ENCODE measurements around the gene RAPGEF5. TPM values are rescaled to one million over a fixed set of nuclear protein-coding genes. Genes with fewer than 3 reads are reported as not detected.

The RAPGEF5 gene
- polyA plus RNA-seq, 4 donors = 5.4 to 33.4 (median 10.1) TPM

DNA sequence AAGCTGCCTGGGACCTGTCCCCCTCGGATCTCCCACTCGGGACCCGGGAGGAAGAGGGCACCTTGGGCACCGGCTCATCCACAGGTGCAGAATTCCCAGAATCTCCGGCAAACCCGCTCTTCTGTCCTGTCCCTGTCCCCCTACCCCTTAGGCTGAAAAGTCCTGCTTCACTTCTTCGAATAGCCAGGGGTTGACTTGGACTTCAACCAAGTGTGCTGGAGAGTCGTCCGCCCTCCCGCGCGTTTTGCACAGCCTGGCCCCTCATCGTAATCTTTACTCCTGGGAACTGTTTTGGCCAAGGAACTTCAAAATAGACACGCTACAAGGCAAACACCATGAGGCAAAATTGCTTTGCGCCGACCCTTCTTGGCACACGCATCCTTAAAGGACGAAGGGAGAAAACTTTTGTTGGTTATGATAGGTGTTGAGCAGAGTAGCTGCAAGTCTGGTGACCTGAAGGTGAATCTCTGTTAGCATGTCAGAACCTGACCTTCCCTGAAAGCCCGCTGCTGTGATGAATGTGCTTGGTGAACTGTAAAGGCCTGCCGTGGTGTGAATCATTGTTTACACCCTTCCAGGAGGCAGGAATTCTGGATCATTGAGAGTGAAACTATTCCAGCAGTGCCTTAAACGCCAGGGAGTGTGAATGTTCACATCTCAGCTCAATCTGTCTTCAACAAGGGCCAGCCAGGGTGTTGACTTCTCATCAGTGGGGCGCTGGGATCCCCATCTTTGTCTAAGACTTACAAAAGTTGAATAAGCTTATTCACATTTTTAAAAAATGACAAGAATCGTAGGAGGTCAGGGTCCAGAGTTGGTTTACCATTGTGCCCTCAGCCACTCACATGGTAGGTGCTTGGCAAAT lies 589 bp upstream of the RAPGEF5 start:
- peak overlapping the region; percentile 37 to 98 (median 59) for H3K4me3 ChIP-seq (ENCODE audit: low read depth in 1 of 3, low read length in 3 of 3)
- H3K27ac ChIP-seq (ENCODE audit: low read depth in 1 of 3, low read length in 2 of 3) = peak overlapping the region; percentile 39 to 93 (median 78)
- H3K9me3 ChIP-seq (ENCODE audit: control insufficient read depth in 2 of 2, insufficient read depth in 1 of 2, low read depth in 1 of 2, low read length in 1 of 2) = peaks cover 3 to 4% of the 10 kb centered on the region in 2 donors
- FAIRE-seq (no peak), DNase-seq (peak; percentile 75 to 80)
- H3K4me1 ChIP-seq (ENCODE audit: control insufficient read depth in 3 of 3, insufficient read depth in 2 of 3, low read depth in 1 of 3, low read length in 2 of 3) = peaks cover 0 to 25% (median 0%) of the 10 kb centered on the region in 3 donors
- WGBS, 3 donors = 14 to 31% (median 23%) methylated on average over 23 of the region's 23 CpGs
- no peaks in the 10 kb centered on the region for H3K36me3 ChIP-seq (ENCODE audit: control insufficient read depth in 3 of 3, insufficient read depth in 2 of 3, low read depth in 1 of 3, low read length in 3 of 3)
- peaks cover 0 to 7% (median 0%) of the 10 kb centered on the region in 3 donors for H3K27me3 ChIP-seq (ENCODE audit: control insufficient read depth in 3 of 3, insufficient read depth in 3 of 3, low read length in 3 of 3)

- FAIRE-seq (no peak), DNase-seq (peak; percentile 78 to 84)
- 4 to 10% (median 4%) methylated on average over 18 to 26 of the region's 26 CpGs for WGBS, 3 donors
- Histone ChIP-seq H3K36me3 (ENCODE audit: control insufficient read depth in 3 of 3, insufficient read depth in 2 of 3, low read depth in 1 of 3, low read length in 3 of 3) (no peaks in the 10 kb centered on the region), H3K4me1 (ENCODE audit: control insufficient read depth in 3 of 3, insufficient read depth in 2 of 3, low read depth in 1 of 3, low read length in 2 of 3) (peaks cover 0 to 36% (median 0%) of the 10 kb centered on the region in 3 donors), H3K9me3 (ENCODE audit: control insufficient read depth in 2 of 2, insufficient read depth in 1 of 2, low read depth in 1 of 2, low read length in 1 of 2) (peaks cover 3 to 4% of the 10 kb centered on the region in 2 donors), H3K4me3 (ENCODE audit: low read depth in 1 of 3, low read length in 3 of 3) (peak overlapping the region; percentile 59 to 98 (median 68)), H3K27me3 (ENCODE audit: control insufficient read depth in 3 of 3, insufficient read depth in 3 of 3, low read length in 3 of 3) (peaks cover 0 to 7% (median 0%) of the 10 kb centered on the region in 3 donors), H3K27ac (ENCODE audit: low read depth in 1 of 3, low read length in 2 of 3) (peak overlapping the region; percentile 78 to 91 (median 80))
These were observed 803 bp downstream of the RAPGEF5 start for GRCh38 chr7:22356010-22356691.

DNA sequence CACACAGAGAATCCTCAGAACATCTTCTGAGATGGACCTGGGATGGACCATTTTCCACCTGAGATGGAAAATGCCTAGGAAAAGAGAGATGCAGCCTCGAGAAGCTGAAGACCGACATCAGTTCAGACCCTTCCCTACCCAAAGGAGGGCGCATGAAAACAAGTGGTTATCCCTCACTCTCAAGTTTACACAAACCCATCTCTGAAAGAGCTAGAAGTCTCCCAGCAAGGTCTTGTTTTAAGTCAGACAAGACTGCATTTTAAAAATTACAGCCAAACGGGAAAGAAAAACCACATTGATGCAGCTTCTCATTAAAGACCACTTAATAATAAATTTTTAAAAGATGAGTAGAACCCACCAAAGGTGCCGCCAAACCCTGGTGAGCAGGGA lies 1.3 kb downstream of the RAPGEF5 start:
- Histone ChIP-seq H3K4me3 (ENCODE audit: low read depth in 1 of 3, low read length in 3 of 3) (peak overlapping the region in 2 of 3 donors; percentile 68 to 98), H3K4me1 (ENCODE audit: control insufficient read depth in 3 of 3, insufficient read depth in 2 of 3, low read depth in 1 of 3, low read length in 2 of 3) (peaks cover 0 to 41% (median 0%) of the 10 kb centered on the region in 3 donors), H3K36me3 (ENCODE audit: control insufficient read depth in 3 of 3, insufficient read depth in 2 of 3, low read depth in 1 of 3, low read length in 3 of 3) (no peaks in the 10 kb centered on the region), H3K27me3 (ENCODE audit: control insufficient read depth in 3 of 3, insufficient read depth in 3 of 3, low read length in 3 of 3) (peaks cover 0 to 7% (median 0%) of the 10 kb centered on the region in 3 donors), H3K27ac (ENCODE audit: low read depth in 1 of 3, low read length in 2 of 3) (peak overlapping the region in 2 of 3 donors; percentile 78 to 91), H3K9me3 (ENCODE audit: control insufficient read depth in 2 of 2, insufficient read depth in 1 of 2, low read depth in 1 of 2, low read length in 1 of 2) (peaks cover 3 to 4% of the 10 kb centered on the region in 2 donors)
- FAIRE-seq (no peak), DNase-seq (no peak)
- 21 to 67% (median 31%) methylated on average over 5 of the region's 5 CpGs for WGBS, 3 donors

DNA sequence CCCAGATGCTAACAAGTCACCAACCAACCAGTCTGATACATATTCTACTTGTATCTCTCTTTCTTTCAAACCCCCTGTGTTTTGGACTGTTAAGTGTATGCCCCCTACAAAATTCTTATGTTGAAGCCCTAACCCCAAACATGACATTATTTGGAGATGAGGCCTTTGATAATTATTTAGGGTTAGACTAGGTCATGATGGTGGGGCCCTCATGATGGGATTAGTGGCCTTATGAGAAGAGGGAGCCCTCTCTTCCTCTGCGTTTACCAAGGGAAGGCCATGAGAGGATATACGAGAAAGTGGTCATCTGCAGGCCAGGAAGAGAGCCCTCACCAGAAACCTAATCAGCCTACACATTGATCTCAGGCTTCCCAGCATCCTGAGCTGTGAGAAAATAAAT lies 2.5 kb downstream of the RAPGEF5 start:
- Histone ChIP-seq H3K4me3 (ENCODE audit: low read depth in 1 of 3, low read length in 3 of 3) (no peak overlapping the region), H3K27ac (ENCODE audit: low read depth in 1 of 3, low read length in 2 of 3) (no peak overlapping the region), H3K9me3 (ENCODE audit: control insufficient read depth in 2 of 2, insufficient read depth in 1 of 2, low read depth in 1 of 2, low read length in 1 of 2) (peaks cover 3 to 4% of the 10 kb centered on the region in 2 donors), H3K27me3 (ENCODE audit: control insufficient read depth in 3 of 3, insufficient read depth in 3 of 3, low read length in 3 of 3) (peaks cover 0 to 7% (median 0%) of the 10 kb centered on the region in 3 donors), H3K36me3 (ENCODE audit: control insufficient read depth in 3 of 3, insufficient read depth in 2 of 3, low read depth in 1 of 3, low read length in 3 of 3) (no peaks in the 10 kb centered on the region), H3K4me1 (ENCODE audit: control insufficient read depth in 3 of 3, insufficient read depth in 2 of 3, low read depth in 1 of 3, low read length in 2 of 3) (peaks cover 0 to 46% (median 0%) of the 10 kb centered on the region in 3 donors)
- FAIRE-seq (no peak), DNase-seq (no peak)
- 50 to 92% (median 75%) methylated on average over 2 of the region's 2 CpGs for WGBS, 3 donors

DNA sequence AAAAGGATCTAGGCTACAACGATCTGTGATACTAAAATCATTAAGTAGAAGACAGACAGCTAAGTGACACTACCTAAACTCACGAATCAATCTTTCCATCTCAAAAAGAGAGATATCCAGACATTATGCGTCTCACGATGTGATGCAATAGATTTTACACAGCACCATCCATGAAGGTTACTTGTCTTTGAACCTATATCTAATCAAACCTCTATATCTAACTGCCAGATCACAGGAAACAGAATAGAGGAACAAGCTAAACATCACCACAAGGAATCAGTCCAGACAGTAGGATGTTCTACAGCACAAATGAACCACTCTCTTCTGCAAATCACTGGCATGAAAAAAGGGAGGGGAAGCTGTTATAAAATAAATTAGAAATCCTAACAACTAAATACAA lies 4.1 kb downstream of the RAPGEF5 start:
- Histone ChIP-seq H3K9me3 (ENCODE audit: control insufficient read depth in 2 of 2, insufficient read depth in 1 of 2, low read depth in 1 of 2, low read length in 1 of 2) (peaks cover 3 to 4% of the 10 kb centered on the region in 2 donors), H3K27me3 (ENCODE audit: control insufficient read depth in 3 of 3, insufficient read depth in 3 of 3, low read length in 3 of 3) (peaks cover 0 to 5% (median 0%) of the 10 kb centered on the region in 3 donors), H3K4me1 (ENCODE audit: control insufficient read depth in 3 of 3, insufficient read depth in 2 of 3, low read depth in 1 of 3, low read length in 2 of 3) (peaks cover 0 to 44% (median 4%) of the 10 kb centered on the region in 3 donors), H3K36me3 (ENCODE audit: control insufficient read depth in 3 of 3, insufficient read depth in 2 of 3, low read depth in 1 of 3, low read length in 3 of 3) (peaks cover 0 to 4% (median 0%) of the 10 kb centered on the region in 3 donors), H3K27ac (ENCODE audit: low read depth in 1 of 3, low read length in 2 of 3) (no peak overlapping the region), H3K4me3 (ENCODE audit: low read depth in 1 of 3, low read length in 3 of 3) (no peak overlapping the region)
- DNase-seq = no peak
- FAIRE-seq = no peak
- WGBS, 3 donors = 87 to 89% (median 89%) methylated on average over 4 of the region's 4 CpGs

GRCh38 chr7:22351878-22352277 lies 5.1 kb downstream of the RAPGEF5 start:
- no peak for FAIRE-seq
- Histone ChIP-seq H3K4me3 (ENCODE audit: low read depth in 1 of 3, low read length in 3 of 3) (no peak overlapping the region), H3K36me3 (ENCODE audit: control insufficient read depth in 3 of 3, insufficient read depth in 2 of 3, low read depth in 1 of 3, low read length in 3 of 3) (peaks cover 0 to 4% (median 0%) of the 10 kb centered on the region in 3 donors), H3K4me1 (ENCODE audit: control insufficient read depth in 3 of 3, insufficient read depth in 2 of 3, low read depth in 1 of 3, low read length in 2 of 3) (peaks cover 0 to 44% (median 5%) of the 10 kb centered on the region in 3 donors), H3K27me3 (ENCODE audit: control insufficient read depth in 3 of 3, insufficient read depth in 3 of 3, low read length in 3 of 3) (peaks cover 0 to 3% (median 0%) of the 10 kb centered on the region in 3 donors), H3K27ac (ENCODE audit: low read depth in 1 of 3, low read length in 2 of 3) (peak overlapping the region; percentile 52 to 82 (median 73)), H3K9me3 (ENCODE audit: control insufficient read depth in 2 of 2, insufficient read depth in 1 of 2, low read depth in 1 of 2, low read length in 1 of 2) (peaks cover 3 to 4% of the 10 kb centered on the region in 2 donors)
- 8 to 32% (median 28%) methylated on average over 2 of the region's 2 CpGs for WGBS, 3 donors
- DNase-seq = peak in 1 of 2 donors; percentile 12

DNA sequence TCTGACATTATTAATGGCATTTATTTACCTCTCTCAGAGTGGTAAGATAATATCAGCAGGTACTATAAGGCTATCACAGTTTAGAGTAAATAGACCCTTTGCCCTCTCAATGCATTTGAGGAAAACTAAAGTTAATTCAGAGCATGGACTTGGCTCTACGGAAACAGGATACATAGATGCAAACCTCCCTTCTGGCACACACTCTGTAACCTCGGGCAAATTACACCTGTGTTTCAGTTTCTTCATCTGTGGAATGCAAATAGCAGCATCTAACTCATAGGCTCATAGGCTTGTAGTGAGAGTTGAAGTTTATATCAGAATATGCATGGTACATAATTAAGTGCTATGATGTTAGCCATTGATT lies 5.6 kb downstream of the RAPGEF5 start:
- H3K4me1 ChIP-seq (ENCODE audit: control insufficient read depth in 3 of 3, insufficient read depth in 2 of 3, low read depth in 1 of 3, low read length in 2 of 3) = peaks cover 0 to 47% (median 5%) of the 10 kb centered on the region in 3 donors
- H3K27me3 ChIP-seq (ENCODE audit: control insufficient read depth in 3 of 3, insufficient read depth in 3 of 3, low read length in 3 of 3) = peaks cover 0 to 3% (median 0%) of the 10 kb centered on the region in 3 donors
- H3K9me3 ChIP-seq (ENCODE audit: control insufficient read depth in 2 of 2, insufficient read depth in 1 of 2, low read depth in 1 of 2, low read length in 1 of 2) = peaks cover 0 to 4% of the 10 kb centered on the region in 2 donors
- no peak for FAIRE-seq
- H3K27ac ChIP-seq (ENCODE audit: low read depth in 1 of 3, low read length in 2 of 3) = peak overlapping the region in 2 of 3 donors; percentile 52 to 82
- no peak overlapping the region for H3K4me3 ChIP-seq (ENCODE audit: low read depth in 1 of 3, low read length in 3 of 3)
- peaks cover 0 to 4% (median 0%) of the 10 kb centered on the region in 3 donors for H3K36me3 ChIP-seq (ENCODE audit: control insufficient read depth in 3 of 3, insufficient read depth in 2 of 3, low read depth in 1 of 3, low read length in 3 of 3)
- WGBS, 3 donors = 5 to 46% (median 9%) methylated on average over 2 of the region's 2 CpGs
- DNase-seq = peak; percentile 75 to 89

Data from small intestine (tissue), 7 donors.